HG03565 (cell line): ENCODE data around the gene SH3PXD2A.
"Not testable (repeated sequence)": the region's sequence is repeated elsewhere in the genome, so short reads cannot be mapped to it uniquely, and the experiment has no call there.

Experiments used
- ATAC-seq: cut with Tn5 transposase; IDR thresholded peaks from one replicate; pipeline ENCODE4 v1.9.1; 2021; ENCODE audit warnings: mild to moderate bottlenecking, moderate library complexity; ENCODE audit not compliant: unreplicated experiment

SH3PXD2A gene

DNA sequence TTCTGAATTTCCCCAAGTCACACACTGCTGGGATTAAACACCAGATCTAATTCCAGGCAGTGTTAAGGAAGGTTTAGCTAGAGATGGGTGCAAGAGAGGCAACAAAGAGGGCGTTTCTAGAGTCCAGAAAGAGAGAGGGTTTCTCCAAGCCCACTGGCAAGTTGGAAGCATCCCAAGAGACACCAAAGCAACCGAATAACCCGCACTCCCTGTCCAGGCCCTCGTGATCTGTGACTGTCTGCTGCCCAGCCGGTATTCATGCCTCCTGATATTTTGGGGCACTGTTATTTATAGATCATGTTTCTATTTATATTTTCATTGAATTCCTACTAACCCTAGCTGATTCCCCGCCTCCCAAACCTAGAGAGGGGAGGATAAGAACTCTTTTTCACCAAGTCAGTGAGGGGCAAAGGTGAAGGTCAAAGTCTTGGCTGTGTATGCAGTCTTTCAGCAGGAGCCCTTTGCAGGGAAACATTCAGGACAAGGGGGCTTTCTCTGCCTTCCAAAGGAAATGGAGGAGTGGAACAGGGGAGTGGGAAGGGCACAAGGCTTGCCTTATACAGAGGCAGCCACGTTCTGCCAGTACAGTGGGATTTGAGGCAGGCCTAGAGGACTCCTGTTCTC is 103.6 kb downstream of the SH3PXD2A start:
- no peak for ATAC-seq

DNA sequence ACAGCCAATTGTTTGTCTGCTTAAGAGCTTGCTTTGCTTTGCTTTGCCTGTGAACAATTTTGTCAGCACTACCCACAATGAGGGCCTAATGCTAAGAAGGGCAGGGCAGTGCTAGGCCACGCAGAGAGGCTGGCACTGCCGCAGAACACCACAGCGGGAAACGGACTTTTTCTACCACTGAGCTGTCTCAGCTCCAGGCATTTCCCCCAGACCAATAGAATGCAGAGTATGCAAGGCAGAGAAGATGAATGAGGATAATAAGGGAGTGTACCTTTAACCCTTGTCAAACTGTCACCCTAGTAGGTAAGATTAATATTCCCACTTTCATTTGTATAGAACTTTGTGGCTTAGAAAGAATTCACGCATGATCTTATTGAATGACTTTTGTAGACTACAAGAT is 104.5 kb downstream of the SH3PXD2A start:
- no peak for ATAC-seq

DNA sequence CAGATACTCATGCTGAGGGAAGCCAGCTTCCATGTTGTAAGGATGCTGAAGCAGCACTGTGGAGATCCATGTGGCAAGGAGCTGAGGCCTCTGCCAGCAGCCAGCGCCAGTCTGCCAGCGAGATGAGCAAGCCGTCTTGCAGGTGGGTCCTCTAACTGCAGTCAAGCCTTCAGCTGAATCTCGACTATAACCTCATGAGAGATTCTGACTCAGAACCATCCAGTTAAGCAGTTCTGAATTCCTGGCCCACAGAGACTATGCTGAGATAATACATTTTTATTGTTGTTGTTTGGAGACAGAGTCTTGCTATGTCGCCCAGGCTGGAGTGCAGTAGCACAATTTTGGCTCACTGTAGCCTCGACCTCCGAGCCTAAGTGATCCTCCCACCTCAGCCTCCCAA is 105.6 kb downstream of the SH3PXD2A start:
- no peak for ATAC-seq

- no peak for ATAC-seq
These were observed 107.4 kb downstream of the SH3PXD2A start for GRCh38 chr10:103748020-103748419.

- ATAC-seq: no peak
These were observed 108.0 kb downstream of the SH3PXD2A start for GRCh38 chr10:103747193-103747865.

DNA sequence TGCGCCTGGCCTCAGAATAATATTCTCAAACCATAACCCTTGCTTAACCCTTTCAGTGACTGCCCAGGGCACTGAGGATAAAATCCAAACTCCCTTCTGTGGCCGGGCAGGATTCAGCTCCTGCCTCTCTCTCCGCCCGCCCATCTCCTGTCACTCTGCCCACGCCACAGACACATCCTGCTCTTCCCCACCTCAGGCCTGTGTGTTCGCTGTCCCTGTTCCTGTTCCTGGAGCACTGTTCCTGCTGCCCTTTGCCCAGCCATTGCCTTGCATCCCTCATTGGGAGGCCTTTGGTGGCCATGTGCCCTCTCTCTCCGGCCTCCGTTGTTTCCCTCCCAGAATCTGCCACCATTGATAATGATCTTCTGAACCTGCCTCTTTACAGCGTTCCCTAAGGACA is 108.8 kb downstream of the SH3PXD2A start:
- no peak for ATAC-seq

DNA sequence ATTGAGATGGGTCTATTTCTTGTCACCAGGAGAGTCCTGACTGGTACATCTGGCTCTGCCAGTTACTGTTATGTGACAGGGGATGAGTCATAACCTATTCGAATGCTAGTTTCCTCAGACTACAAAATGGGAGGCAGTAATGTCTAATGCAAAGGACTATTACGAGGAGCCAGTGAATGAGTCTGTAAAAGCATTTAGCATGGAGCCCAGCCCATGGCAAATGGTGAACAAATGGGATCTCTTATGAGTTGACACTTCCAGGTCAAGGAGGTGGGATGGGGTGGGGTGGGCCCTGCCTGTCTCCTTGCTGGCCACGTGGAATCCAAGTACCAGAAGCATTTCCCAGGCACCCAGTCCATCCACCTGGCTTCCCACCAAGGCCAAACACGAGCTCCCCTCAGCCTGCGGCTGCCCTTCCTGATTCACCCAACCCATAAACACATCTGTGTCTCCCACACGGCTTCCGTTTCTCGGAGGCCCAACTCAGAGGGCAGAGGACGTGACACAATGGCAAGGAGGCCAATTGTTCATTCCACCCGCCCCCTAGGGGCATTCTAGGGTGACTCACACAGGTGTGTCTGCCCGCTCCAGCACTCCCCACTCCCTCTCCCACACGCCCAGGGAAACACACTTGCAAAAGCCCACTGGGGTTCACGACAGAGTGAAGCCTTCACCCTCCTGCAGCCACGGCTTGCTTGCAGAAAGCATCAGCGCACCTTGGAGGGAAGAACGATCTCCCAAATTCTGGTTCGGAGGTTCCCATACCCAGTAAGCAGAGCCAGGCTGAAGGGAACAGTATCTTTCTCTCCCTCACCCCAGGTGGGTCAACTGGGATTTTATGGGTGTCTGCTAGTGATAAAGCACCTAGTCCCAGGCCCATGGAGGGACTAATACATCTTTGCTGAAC is 109.8 kb downstream of the SH3PXD2A start:
- no peak for ATAC-seq

DNA sequence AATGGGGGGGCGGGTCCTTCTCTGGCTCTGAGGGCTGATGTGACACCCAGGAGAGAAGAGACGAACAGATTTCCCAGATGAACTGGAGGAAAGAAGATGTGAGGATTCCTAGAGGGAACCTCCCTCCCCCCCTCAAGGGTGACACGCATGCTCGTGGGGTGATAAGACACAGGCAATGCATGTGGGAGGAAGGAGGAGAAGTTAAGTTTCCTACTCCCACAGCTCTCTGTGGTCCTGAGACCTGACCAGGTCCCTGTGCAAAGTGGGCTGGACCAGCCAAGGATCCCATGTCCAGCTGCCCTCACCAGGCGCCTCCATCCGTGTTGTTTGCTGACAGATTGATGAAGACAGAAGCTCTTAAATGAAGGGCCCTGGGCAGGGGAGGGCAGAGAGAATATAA is 112.6 kb downstream of the SH3PXD2A start:
- no peak for ATAC-seq

GRCh38 chr10:103740611-103741010 is 114.8 kb downstream of the SH3PXD2A start:
- ATAC-seq: no peak

- ATAC-seq: no peak
These were observed 116.2 kb downstream of the SH3PXD2A start for GRCh38 chr10:103739039-103739764.

DNA sequence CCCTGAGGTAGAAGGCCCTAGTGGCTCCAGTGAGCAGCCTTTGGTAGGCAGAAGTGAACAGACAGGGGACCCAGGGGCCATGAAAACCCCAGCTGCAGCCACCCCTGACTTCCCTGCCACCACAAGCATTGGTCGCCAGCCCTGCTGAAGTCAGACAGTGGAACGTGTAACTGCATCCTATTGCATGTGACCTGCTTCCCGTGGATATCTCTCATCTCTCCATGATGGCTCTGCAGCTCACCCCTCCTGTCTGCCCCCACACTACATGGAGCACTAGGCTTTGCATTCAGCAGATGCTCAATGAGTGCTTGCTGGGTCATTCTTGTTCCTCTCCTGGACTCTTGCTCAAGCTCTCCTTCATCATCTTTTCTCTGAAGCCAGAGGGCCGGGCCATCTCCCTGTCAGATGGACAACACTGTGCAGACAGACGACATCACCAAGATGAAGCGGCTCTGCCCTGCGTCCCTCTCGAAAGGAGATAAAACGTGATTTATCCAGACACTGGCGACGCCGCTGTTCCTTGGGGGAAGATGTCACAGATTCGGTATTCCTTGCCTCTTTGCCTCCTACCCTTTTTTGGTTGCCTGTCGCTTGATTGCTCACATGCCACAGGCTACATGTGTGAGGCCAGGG is 117.5 kb downstream of the SH3PXD2A start:
- ATAC-seq: no peak

- ATAC-seq: no peak
These were observed 118.6 kb downstream of the SH3PXD2A start for GRCh38 chr10:103736763-103737162.

DNA sequence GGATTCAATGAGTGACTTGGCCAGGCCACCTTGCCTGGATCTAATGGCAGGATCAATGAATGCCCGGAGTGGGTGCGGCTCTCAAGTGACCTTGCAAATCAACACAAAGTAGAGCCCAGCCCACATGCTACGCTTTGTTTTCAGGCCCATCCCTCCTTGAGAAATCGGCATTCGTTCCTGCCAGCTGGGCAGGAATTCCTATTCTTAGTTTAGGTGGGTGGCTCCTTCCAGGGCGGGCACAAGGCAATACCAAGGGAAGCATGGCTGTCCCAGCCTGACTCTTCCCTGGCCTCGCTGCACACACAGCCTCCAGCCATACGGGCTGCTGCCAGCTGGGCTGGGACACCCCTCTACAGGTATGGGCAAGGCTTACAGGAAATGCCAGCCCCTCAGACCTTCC is 119.3 kb downstream of the SH3PXD2A start:
- no peak for ATAC-seq

- ATAC-seq: no peak
These were observed 120.6 kb downstream of the SH3PXD2A start for GRCh38 chr10:103734731-103735130.

DNA sequence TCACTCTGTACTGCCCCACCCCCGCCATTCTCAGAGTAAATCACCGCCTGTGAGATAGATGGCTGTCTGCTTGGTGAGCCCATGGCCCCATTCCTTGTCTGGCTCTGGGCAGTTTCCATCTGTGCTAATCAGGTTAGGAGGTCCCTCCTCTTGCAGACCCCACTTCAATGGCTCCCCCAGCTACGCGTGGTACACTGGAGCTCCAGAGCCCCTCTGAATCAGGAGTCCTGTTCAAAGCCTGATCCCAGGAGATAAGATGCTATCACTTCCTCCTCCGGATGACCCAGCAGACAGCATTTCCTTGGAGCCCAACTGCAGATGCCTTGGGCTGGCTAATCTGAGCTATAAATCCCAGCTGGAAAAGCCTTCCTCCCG is 122.3 kb downstream of the SH3PXD2A start:
- ATAC-seq: no peak

DNA sequence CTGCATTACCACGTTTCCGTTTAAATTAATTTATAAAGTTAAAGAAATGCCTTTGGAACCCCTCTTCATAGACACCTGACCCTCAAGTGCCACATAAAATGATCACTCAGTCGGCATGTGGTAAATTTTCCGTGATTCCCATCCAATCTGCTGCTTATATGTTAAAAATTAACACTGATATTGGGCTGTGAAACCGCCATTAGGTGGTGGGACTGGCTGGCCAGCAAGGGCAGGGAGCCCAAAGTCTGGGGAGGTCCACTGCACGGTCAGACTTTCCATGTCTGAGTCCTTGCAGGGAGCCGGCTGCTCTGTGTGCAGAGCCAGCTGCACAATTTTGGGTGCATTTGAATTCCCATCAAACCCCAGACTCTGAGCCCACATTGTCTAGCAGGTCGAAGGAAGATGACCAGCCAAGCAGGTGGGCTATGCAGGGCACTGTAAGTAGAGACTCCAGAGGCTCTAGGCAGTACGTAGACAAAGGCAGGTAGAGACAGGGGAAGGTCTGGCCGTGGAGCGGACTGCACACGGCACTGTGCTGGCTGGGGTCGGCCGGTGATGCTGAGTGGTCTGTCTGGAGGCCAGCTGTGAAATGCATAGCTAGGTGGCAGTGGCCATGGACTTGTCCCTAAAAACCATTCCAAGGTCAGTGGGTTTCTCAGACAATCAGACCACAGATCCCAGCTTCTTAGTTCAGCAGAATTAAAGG is 122.9 kb downstream of the SH3PXD2A start:
- no peak for ATAC-seq

DNA sequence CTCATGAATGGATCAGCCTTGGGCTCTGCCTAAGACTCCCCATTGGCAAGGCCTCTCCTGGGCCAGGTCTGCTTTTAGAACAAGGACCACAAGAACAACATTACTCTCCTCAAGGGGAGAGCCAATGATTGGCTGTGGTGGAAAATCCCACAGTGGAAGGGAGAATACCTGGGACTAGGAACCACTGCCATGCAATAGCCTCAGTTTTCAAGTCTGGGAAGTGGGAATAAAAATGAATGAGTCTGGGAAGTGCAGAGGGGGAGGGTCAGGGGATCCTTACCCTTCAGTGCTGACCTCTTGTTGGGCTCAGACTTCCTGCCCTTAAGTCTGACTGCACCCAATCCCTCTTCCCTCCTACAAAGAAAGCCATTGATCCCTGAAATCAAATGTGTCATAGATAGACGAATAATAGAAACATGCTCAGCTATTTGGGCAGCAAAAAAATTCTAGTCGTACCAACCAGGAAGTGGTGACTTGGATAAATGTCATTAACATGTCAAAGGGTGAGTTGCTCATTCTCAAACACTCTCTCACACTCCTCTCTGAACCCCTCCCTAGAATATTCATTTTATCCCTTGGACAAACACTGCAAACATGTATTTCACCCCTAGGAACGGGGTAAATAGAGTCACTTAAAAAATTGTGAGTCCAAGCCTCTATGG is 123.6 kb downstream of the SH3PXD2A start:
- ATAC-seq: no peak

- ATAC-seq: not testable (repeated sequence)
These were observed 124.3 kb downstream of the SH3PXD2A start for GRCh38 chr10:103731026-103731425.

- no peak for ATAC-seq
These were observed 125.5 kb downstream of the SH3PXD2A start for GRCh38 chr10:103729851-103730250.
